GM10266 (cell line): Measurements from ENCODE around the gene ZNF106.

ENCODE experiments used
- DNase-seq: peaks from one replicate; pipeline ENCODE4 v3.0.0; 2012; ENCODE audit errors: extremely low spot score
- CTCF ChIP-seq: IDR thresholded peaks from 2 replicates; pipeline ENCODE4 v1.5.1; 2012; ENCODE audit warnings: mild to moderate bottlenecking, low read depth; ENCODE audit not compliant: control insufficient read depth, insufficient read depth; ENCODE audit errors: missing control alignments

ZNF106 gene

GRCh38 chr15:42490671-42491538 is at the start of gene ZNF106:
ZNF106 (minus strand) TSS chr15:42491141; CDS start chr15:42472289, 18,852 bp downstream.
- peak; percentile 17 for TF ChIP-seq CTCF
- peak; percentile 90 for DNase-seq

GRCh38 chr15:42533246-42533645 is 42.3 kb upstream of the ZNF106 start:
- DNase-seq = no peak
- no peak for TF ChIP-seq CTCF

DNA sequence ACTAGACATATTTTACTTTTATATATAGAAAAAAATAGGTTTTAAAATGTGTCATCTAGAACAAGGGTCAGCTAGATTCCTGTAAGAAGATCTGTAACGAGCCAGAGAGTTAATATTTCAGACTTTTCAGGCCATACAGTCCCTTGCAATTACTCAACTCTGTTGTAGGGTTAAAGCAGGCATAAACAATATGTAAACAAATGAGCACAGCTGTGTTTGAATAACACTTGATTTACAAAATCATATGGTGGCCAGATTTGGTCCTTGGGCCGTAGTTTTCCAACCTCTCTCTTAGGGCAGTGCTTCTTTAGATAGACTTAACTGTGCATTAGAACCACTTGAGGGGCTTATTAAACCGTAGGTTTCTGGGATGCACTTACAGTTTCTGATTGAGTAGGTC is 38.0 kb upstream of the ZNF106 start:
- DNase-seq = no peak
- TF ChIP-seq CTCF = no peak

GRCh38 chr15:42523331-42523730 is 32.4 kb upstream of the ZNF106 start:
- TF ChIP-seq CTCF = no peak
- no peak for DNase-seq

- TF ChIP-seq CTCF = no peak
- DNase-seq = no peak
Observed at GRCh38 chr15:42511007-42511391, 20.1 kb upstream of the ZNF106 start.

DNA sequence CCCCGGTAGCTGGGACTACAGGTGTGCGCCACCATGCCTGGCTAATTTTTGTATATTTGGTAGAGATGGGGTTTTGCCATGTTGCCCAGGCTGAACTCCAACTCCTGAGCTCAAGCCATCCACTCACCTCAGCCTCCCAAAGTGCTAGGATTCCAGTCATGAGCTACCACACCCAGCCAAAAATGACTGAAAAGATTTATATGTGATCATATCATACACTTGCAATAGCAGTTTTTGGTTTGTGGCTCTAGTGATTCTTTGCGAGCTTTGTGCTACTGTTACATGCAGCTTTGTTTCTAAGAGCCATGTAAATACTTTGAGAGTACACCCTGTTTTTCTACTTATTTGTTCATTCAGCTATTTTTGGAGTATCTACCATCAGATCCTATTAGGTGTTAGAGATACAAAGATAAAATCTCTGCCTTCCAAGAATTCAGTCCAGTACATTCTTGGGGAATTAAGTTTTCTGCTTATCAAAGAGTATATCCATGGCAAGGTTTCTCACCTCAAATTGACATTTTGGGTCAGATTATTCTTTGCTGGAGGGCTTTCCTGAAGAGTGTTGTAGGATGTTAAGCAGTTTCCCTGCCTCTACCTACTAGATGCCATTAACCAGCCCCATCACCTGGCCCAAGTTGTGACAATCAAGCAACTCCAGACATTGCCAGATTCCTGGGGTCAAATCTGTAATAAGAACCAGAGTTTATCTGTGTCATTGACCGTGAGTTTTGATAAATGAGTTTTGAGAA is 19.5 kb upstream of the ZNF106 start:
- DNase-seq = no peak

More for the DNA sequence above, 19.5 kb upstream of the ZNF106 start:
- no peak for TF ChIP-seq CTCF
